GM18502 (cell line): Measurements from ENCODE around the gene NLGN3.

Source experiments
- ATAC-seq: cut with Tn5 transposase; IDR thresholded peaks from one replicate; pipeline ENCODE4 v1.9.1; 2021; ENCODE audit warnings: mild to moderate bottlenecking; ENCODE audit not compliant: unreplicated experiment, poor library complexity

NLGN3 gene

GRCh38 chrX:71199252-71200008 lies 54.8 kb downstream of the NLGN3 start:
- ATAC-seq = no peak

GRCh38 chrX:71210816-71211215 lies 66.2 kb downstream of the NLGN3 start:
- ATAC-seq = no peak

- no peak for ATAC-seq
Observed at GRCh38 chrX:71212536-71212935, 67.9 kb downstream of the NLGN3 start.

- ATAC-seq = no peak
Observed at GRCh38 chrX:71214152-71214551, 69.5 kb downstream of the NLGN3 start.

GRCh38 chrX:71214604-71215337 lies 70.1 kb downstream of the NLGN3 start:
- ATAC-seq = no peak

- ATAC-seq = no peak
Observed at GRCh38 chrX:71215338-71215912, 70.8 kb downstream of the NLGN3 start.

- ATAC-seq = no peak
Observed at GRCh38 chrX:71216485-71216884, 71.8 kb downstream of the NLGN3 start.

GRCh38 chrX:71217298-71217697 lies 72.7 kb downstream of the NLGN3 start:
- ATAC-seq = no peak
